Neural cell (in vitro differentiated cells): ENCODE results near the gene SF1. TPM values are rescaled to one million over a fixed set of nuclear protein-coding genes. Genes with fewer than 3 reads are reported as not detected.
"Not testable (repeated sequence)": the region's sequence is repeated elsewhere in the genome, so short reads cannot be mapped to it uniquely, and the experiment has no call there.

Source experiments
- H2AFZ ChIP-seq: fragments of 200-600, 300-800 bp; sonication (generic), shearing (Covaris generic); 2 replicates; pipeline ENCODE4 v1.6.0; 2014; ENCODE audit warnings: low read depth, mild to moderate bottlenecking, antibody characterized with exemption, low read length, moderate library complexity
- H3F3A ChIP-seq: fragments of 200-600 bp; shearing (Covaris generic); 2 replicates; pipeline ENCODE4 v1.6.1; 2016; ENCODE audit warnings: mild to moderate bottlenecking, moderate library complexity, mixed read lengths, antibody characterized with exemption, low read length; ENCODE audit not compliant: insufficient read depth, poor library complexity, severe bottlenecking
- H3K27ac ChIP-seq: fragments of 200-600, 300-800 bp; sonication (generic), shearing (Covaris generic); 2 replicates; pipeline ENCODE4 v1.5.1; 2014; ENCODE audit warnings: mild to moderate bottlenecking, low read length, moderate library complexity
- H3K27me3 ChIP-seq: fragments of 300-800, 200-600 bp; sonication (generic), shearing (Covaris generic); 2 replicates; pipeline ENCODE4 v1.6.0; 2014; ENCODE audit warnings: mild to moderate bottlenecking, low read depth, low read length, moderate library complexity; ENCODE audit not compliant: insufficient read depth
- H3K36me3 ChIP-seq: fragments of 300-800, 200-600 bp; sonication (generic), shearing (Covaris generic); 2 replicates; pipeline ENCODE4 v1.5.1; 2014; ENCODE audit warnings: mild to moderate bottlenecking, antibody characterized with exemption, low read length, moderate library complexity; ENCODE audit not compliant: insufficient read depth
- H3K4me2 ChIP-seq: fragments of 300-800, 200-600 bp; sonication (generic), shearing (Covaris generic); 2 replicates; pipeline ENCODE4 v1.6.0; 2014; ENCODE audit warnings: mild to moderate bottlenecking, low read length
- H3K4me3 ChIP-seq: fragments of 300-800, 200-600 bp; sonication (generic), shearing (Covaris generic); 2 replicates; pipeline ENCODE4 v1.5.1; 2014; ENCODE audit warnings: mild to moderate bottlenecking, low read length, moderate library complexity
- H3K79me2 ChIP-seq: fragments of 200-600 bp; shearing (Covaris generic); replicated peaks from 2 replicates; pipeline ENCODE4 v1.6.0; 2014; ENCODE audit warnings: mild to moderate bottlenecking, low read length, moderate library complexity; ENCODE audit not compliant: insufficient read depth
- H3K9ac ChIP-seq: fragments of 300-800, 200-600 bp; sonication (generic), shearing (Covaris generic); 2 replicates; pipeline ENCODE4 v1.6.1; 2016; ENCODE audit warnings: mild to moderate bottlenecking, low read length, mixed read lengths
- H3K9me2 ChIP-seq: fragments of 200-600 bp; shearing (Covaris generic); 2 replicates; pipeline ENCODE4 v1.6.1; 2016; ENCODE audit warnings: mild to moderate bottlenecking, low read length, mixed read lengths; ENCODE audit not compliant: insufficient read depth
- H3K9me3 ChIP-seq: fragments of 200-600, 300-800 bp; sonication (generic), shearing (Covaris generic); 2 replicates; pipeline ENCODE4 v1.6.1; 2016; ENCODE audit warnings: mild to moderate bottlenecking, mixed run types, low read length, moderate library complexity, mixed read lengths
- H4K20me1 ChIP-seq: fragments of 200-600 bp; shearing (Covaris generic); 2 replicates; pipeline ENCODE4 v1.6.1; 2016; ENCODE audit warnings: mild to moderate bottlenecking, mixed run types; ENCODE audit not compliant: insufficient read depth
- CTCF ChIP-seq: fragments of 450-650 bp; IDR thresholded peaks from 2 replicates; pipeline ENCODE4 v1.5.1; 2014; ENCODE audit warnings: antibody characterized with exemption, mild to moderate bottlenecking, moderate library complexity; ENCODE audit not compliant: poor library complexity, severe bottlenecking
- EP300 ChIP-seq: fragments of 450-650 bp; conservative IDR thresholded peaks from 2 replicates; pipeline ENCODE4 v1.6.1; 2014; ENCODE audit warnings: antibody characterized with exemption, mild to moderate bottlenecking, moderate library complexity; ENCODE audit not compliant: poor library complexity, severe bottlenecking
- EZH2 ChIP-seq: fragments of 200-600, 300-800 bp; shearing (Covaris generic), sonication (generic); IDR thresholded peaks from 2 replicates; pipeline ENCODE4 v1.6.1; 2014; ENCODE audit warnings: antibody characterized with exemption, low read length, borderline replicate concordance, mild to moderate bottlenecking; ENCODE audit not compliant: insufficient read depth, poor library complexity, severe bottlenecking
- MXI1 ChIP-seq: fragments of 450-650 bp; conservative IDR thresholded peaks from 2 replicates; pipeline ENCODE4 v1.6.1; 2014; ENCODE audit warnings: antibody characterized with exemption, mild to moderate bottlenecking; ENCODE audit not compliant: poor library complexity, severe bottlenecking
- POLR2AphosphoS5 ChIP-seq: IDR thresholded peaks from 2 replicates; pipeline ENCODE4 v1.6.1; 2012
- RAD21 ChIP-seq: fragments of 450-650 bp; conservative IDR thresholded peaks from 2 replicates; pipeline ENCODE4 v1.6.1; 2014; ENCODE audit warnings: antibody characterized with exemption, mild to moderate bottlenecking, moderate library complexity
- REST ChIP-seq: IDR thresholded peaks from 2 replicates; pipeline ENCODE4 v1.6.1; 2012; ENCODE audit warnings: borderline replicate concordance
- SMC3 ChIP-seq: fragments of 450-650 bp; conservative IDR thresholded peaks from 2 replicates; pipeline ENCODE4 v1.6.1; 2014; ENCODE audit warnings: antibody characterized with exemption, mild to moderate bottlenecking, moderate library complexity; ENCODE audit not compliant: poor library complexity
- TAF1 ChIP-seq: IDR thresholded peaks from 2 replicates; pipeline ENCODE4 v1.6.1; 2012; ENCODE audit warnings: low read depth
- polyA plus RNA-seq: library from polyadenylated mRNA; depleted of rRNA; stranded (reverse); fragments of >200 nt; gene quantifications from 2 replicates; pipeline ENCODE4 v1.2.3, GENCODE V29; 2014

The SF1 gene
- polyA plus RNA-seq, 1 donor from 2014 or later = 53.2 TPM

GRCh38 chr11:64823568-64824119 lies 45.3 kb upstream of the SF1 start:
- Histone ChIP-seq H4K20me1 (no peaks in the 10 kb centered on the region), H3K4me3 (no peak overlapping the region), H3K79me2 (no peaks in the 10 kb centered on the region), H3K27ac (no peak overlapping the region), H3K4me2 (no peak overlapping the region), H3K9me2 (no peaks in the 10 kb centered on the region), H3K9ac (no peak overlapping the region), H3K36me3 (no peaks in the 10 kb centered on the region), H3F3A (no peaks in the 10 kb centered on the region), H3K9me3 (no peaks in the 10 kb centered on the region), H2AFZ (no peak overlapping the region), H3K27me3 (no peaks in the 10 kb centered on the region)
- TF ChIP-seq EP300 (no peak), SMC3 (no peak), REST (no peak)

GRCh38 chr11:64817476-64817875 lies 39.1 kb upstream of the SF1 start:
- Histone ChIP-seq H2AFZ (no peak overlapping the region), H3K9me2 (no peaks in the 10 kb centered on the region), H3K79me2 (no peaks in the 10 kb centered on the region), H3K36me3 (no peaks in the 10 kb centered on the region), H3K9ac (no peak overlapping the region), H3K4me3 (no peak overlapping the region), H3K27me3 (no peaks in the 10 kb centered on the region), H3F3A (no peaks in the 10 kb centered on the region), H3K9me3 (no peaks in the 10 kb centered on the region), H4K20me1 (no peaks in the 10 kb centered on the region), H3K4me2 (no peak overlapping the region), H3K27ac (no peak overlapping the region)
- TF ChIP-seq CTCF (no peak), SMC3 (no peak), POLR2AphosphoS5 (no peak), MXI1 (no peak), EZH2 (no peak), TAF1 (no peak), EP300 (no peak), RAD21 (no peak), REST (no peak)

- not testable (repeated sequence) for H3K36me3 ChIP-seq, H3K27ac ChIP-seq, H3K27me3 ChIP-seq, H4K20me1 ChIP-seq, H3K9me2 ChIP-seq, H3K9ac ChIP-seq, H3K79me2 ChIP-seq, H3K4me2 ChIP-seq, H3K9me3 ChIP-seq, H3F3A ChIP-seq, H2AFZ ChIP-seq, H3K4me3 ChIP-seq
Observed at GRCh38 chr11:64815433-64815832, 37.1 kb upstream of the SF1 start.
